PC-3 (cell line): ENCODE data around the gene ITPRID2.

Experiments
- CTCF ChIP-seq: fragments of 300-600 bp; sonication (generic); conservative IDR thresholded peaks from 2 replicates; pipeline ENCODE4 v1.5.1; 2017; ENCODE audit warnings: antibody characterized with exemption, low read depth, mild to moderate bottlenecking, low read length
- EZH2 ChIP-seq: fragments of 300-600 bp; sonication (generic); IDR thresholded peaks from one replicate; pipeline ENCODE4 v1.6.1; 2017; ENCODE audit warnings: antibody characterized with exemption, mild to moderate bottlenecking, low read length; ENCODE audit not compliant: unreplicated experiment
- EZH2phosphoT487 ChIP-seq: fragments of 300-600 bp; sonication (generic); IDR thresholded peaks from 2 replicates; pipeline ENCODE4 v1.6.1; 2018; ENCODE audit warnings: mild to moderate bottlenecking, antibody characterized with exemption, low read length, borderline replicate concordance

- TF ChIP-seq CTCF = no peak
- no peak for TF ChIP-seq EZH2
- no peak for TF ChIP-seq EZH2phosphoT487
These were observed 43.2 kb upstream of the ITPRID2 start for GRCh38 chr2:181848261-181848886.
